Hepatocyte (in vitro differentiated cells): ENCODE results near the gene GADD45G. TPM values are rescaled to one million over a fixed set of nuclear protein-coding genes. Genes with fewer than 3 reads are reported as not detected.

Experiments used
- DNase-seq: peaks from one replicate; pipeline ENCODE4 v3.0.0-alpha.2; 2016; ENCODE audit warnings: low spot score
- H2AFZ ChIP-seq: fragments of 200-600 bp; sonication (generic); 2 replicates; pipeline ENCODE4 v1.6.0; 2016; ENCODE audit warnings: antibody characterized with exemption, mild to moderate bottlenecking
- H3K27ac ChIP-seq: fragments of 200-600 bp; sonication (generic); 2 replicates; pipeline ENCODE4 v1.5.1; 2016; ENCODE audit warnings: mild to moderate bottlenecking
- H3K27me3 ChIP-seq: fragments of 200-600 bp; sonication (generic); 2 replicates; pipeline ENCODE4 v1.6.1; 2016
- H3K36me3 ChIP-seq: fragments of 200-600 bp; sonication (generic); replicated peaks from 2 replicates; pipeline ENCODE4 v1.5.1; 2016; ENCODE audit warnings: low read depth; ENCODE audit not compliant: insufficient read depth
- H3K4me1 ChIP-seq: fragments of 200-600 bp; sonication (generic); 2 replicates; pipeline ENCODE4 v1.5.1; 2016; ENCODE audit warnings: mild to moderate bottlenecking, moderate library complexity; ENCODE audit not compliant: insufficient read depth
- H3K4me2 ChIP-seq: fragments of 200-600 bp; sonication (generic); 2 replicates; pipeline ENCODE4 v1.6.0; 2016
- H3K4me3 ChIP-seq: fragments of 200-600 bp; sonication (generic); 2 replicates; pipeline ENCODE4 v1.5.1; 2016; ENCODE audit warnings: mild to moderate bottlenecking
- H3K79me2 ChIP-seq: fragments of 200-600 bp; sonication (generic); 2 replicates; pipeline ENCODE4 v1.6.0; 2017; ENCODE audit warnings: mild to moderate bottlenecking
- H3K9me2 ChIP-seq: fragments of 200-600 bp; sonication (generic); replicated peaks from 2 replicates; pipeline ENCODE4 v1.6.0; 2017; ENCODE audit warnings: mild to moderate bottlenecking; ENCODE audit not compliant: insufficient read depth
- H3K9me3 ChIP-seq: fragments of 200-600 bp; sonication (generic); 2 replicates; pipeline ENCODE4 v1.5.1; 2016; ENCODE audit warnings: low read depth, mild to moderate bottlenecking
- H4K20me1 ChIP-seq: fragments of 200-600 bp; sonication (generic); 2 replicates; pipeline ENCODE4 v1.6.0; 2016; ENCODE audit warnings: mild to moderate bottlenecking; ENCODE audit not compliant: insufficient read depth, poor library complexity, severe bottlenecking
- CTCF ChIP-seq: fragments of 200-600 bp; sonication (generic); IDR thresholded peaks from 2 replicates; pipeline ENCODE4 v1.5.1; 2016; ENCODE audit warnings: antibody characterized with exemption, mild to moderate bottlenecking; ENCODE audit not compliant: poor library complexity
- EZH2 ChIP-seq: fragments of 200-600 bp; sonication (generic); IDR thresholded peaks from 2 replicates; pipeline ENCODE4 v1.6.1; 2016; ENCODE audit warnings: antibody characterized with exemption, mild to moderate bottlenecking, borderline replicate concordance
- EZH2phosphoT487 ChIP-seq: fragments of 200-600 bp; sonication (generic); IDR thresholded peaks from one replicate; pipeline ENCODE4 v1.6.1; 2018; ENCODE audit warnings: antibody characterized with exemption, mild to moderate bottlenecking, low read depth, moderate library complexity; ENCODE audit not compliant: unreplicated experiment, severe bottlenecking
- WGBS: methylation state at CpG from one replicate; pipeline ENCODE4 v1.1.6; 2016; ENCODE audit warnings: low lambda C conversion rate; ENCODE audit errors: missing lambda C conversion rate; 5-methylcytosine and 5-hydroxymethylcytosine counted together
- polyA plus RNA-seq: library from polyadenylated mRNA; unstranded; fragments of >200 nt; fragmentation: Nextera tagmentation; extraction: Ambion mirVana; gene quantifications from 2 replicates; pipeline ENCODE4 v1.2.1, GENCODE V29; 2016
- total RNA-seq: library from RNA; depleted of rRNA; stranded (reverse); fragments of >200 nt; gene quantifications from 2 replicates; pipeline ENCODE4 v1.2.3, GENCODE V29; 2014

The GADD45G gene
- total and polyA plus RNA-seq, 2 experiments from 2014 or later: 15.7 to 45.1 TPM

DNA sequence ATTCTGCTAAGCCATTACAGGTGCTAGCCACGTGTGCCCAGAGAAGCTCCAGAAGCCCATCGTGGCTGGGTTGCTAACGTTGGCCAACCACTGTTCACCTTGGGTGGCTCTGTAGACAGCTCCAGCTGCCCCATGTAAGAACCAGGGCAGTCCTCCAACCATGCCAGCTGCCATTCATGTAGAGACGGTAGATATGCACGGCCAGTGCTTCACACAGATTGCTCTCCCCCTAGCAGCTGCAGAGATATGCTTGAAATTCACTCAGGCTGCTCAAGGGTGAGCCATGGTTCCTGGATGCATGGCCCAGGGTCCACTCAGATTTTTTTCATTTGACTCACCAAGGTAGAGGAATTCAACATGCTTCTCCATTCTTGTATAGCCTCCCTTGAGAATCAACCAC lies 31.0 kb downstream of the GADD45G start:
- no peaks in the 10 kb centered on the region for H3K9me3 ChIP-seq
- no peaks in the 10 kb centered on the region for H4K20me1 ChIP-seq
- no peak overlapping the region for H3K4me3 ChIP-seq
- no peaks in the 10 kb centered on the region for H3K79me2 ChIP-seq
- WGBS: 86% methylated on average over 5 of the region's 5 CpGs
- peaks cover 13% of the 10 kb centered on the region for H3K4me1 ChIP-seq
- H3K36me3 ChIP-seq: no peaks in the 10 kb centered on the region
- no peak for TF ChIP-seq EZH2
- no peak for TF ChIP-seq CTCF
- TF ChIP-seq EZH2phosphoT487: no peak
- H3K27ac ChIP-seq: no peak overlapping the region
- DNase-seq: no peak
- H2AFZ ChIP-seq: no peak overlapping the region
- no peak overlapping the region for H3K4me2 ChIP-seq
- H3K9me2 ChIP-seq: no peaks in the 10 kb centered on the region
- H3K27me3 ChIP-seq: no peaks in the 10 kb centered on the region

- WGBS: 92% methylated on average over 6 of the region's 6 CpGs
- Histone ChIP-seq H2AFZ (no peak overlapping the region), H3K79me2 (no peaks in the 10 kb centered on the region), H3K36me3 (no peaks in the 10 kb centered on the region), H3K27ac (no peak overlapping the region), H3K27me3 (no peaks in the 10 kb centered on the region), H3K4me1 (peaks cover 10% of the 10 kb centered on the region), H4K20me1 (no peaks in the 10 kb centered on the region), H3K9me2 (no peaks in the 10 kb centered on the region), H3K4me3 (no peak overlapping the region), H3K4me2 (no peak overlapping the region), H3K9me3 (no peaks in the 10 kb centered on the region)
- DNase-seq: no peak
- no peak for TF ChIP-seq CTCF
- TF ChIP-seq EZH2phosphoT487: no peak
- no peak for TF ChIP-seq EZH2
Observed at GRCh38 chr9:89637787-89638186, 33.0 kb downstream of the GADD45G start.

DNA sequence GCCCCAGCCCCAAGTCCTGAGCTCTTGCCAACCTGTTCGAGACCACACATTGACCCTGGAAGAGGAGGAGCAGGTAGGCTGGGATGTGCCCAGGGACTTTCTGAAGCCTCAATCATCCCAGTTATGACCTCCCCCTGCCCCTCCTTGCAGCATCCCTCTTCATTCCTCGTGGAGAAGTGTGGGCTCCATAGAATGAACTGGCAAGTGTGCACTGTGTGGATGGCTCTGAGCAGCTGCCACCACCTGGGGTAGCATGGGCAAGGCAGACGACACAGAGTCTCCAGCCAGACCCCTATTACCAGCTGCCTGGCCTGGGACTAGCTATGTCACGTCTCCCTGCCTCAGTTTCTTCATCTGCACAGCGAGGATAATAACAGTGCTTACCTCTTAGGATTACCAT lies 33.5 kb downstream of the GADD45G start:
- H3K27me3 ChIP-seq: no peaks in the 10 kb centered on the region
- DNase-seq: no peak
- no peak overlapping the region for H2AFZ ChIP-seq
- no peak overlapping the region for H3K4me3 ChIP-seq
- H3K9me2 ChIP-seq: no peaks in the 10 kb centered on the region
- no peak overlapping the region for H3K27ac ChIP-seq
- H4K20me1 ChIP-seq: no peaks in the 10 kb centered on the region
- no peaks in the 10 kb centered on the region for H3K79me2 ChIP-seq
- H3K9me3 ChIP-seq: no peaks in the 10 kb centered on the region
- TF ChIP-seq EZH2 (no peak), EZH2phosphoT487 (no peak), CTCF (no peak)
- WGBS: 86% methylated on average over 5 of the region's 5 CpGs
- H3K4me1 ChIP-seq: peaks cover 5% of the 10 kb centered on the region
- no peak overlapping the region for H3K4me2 ChIP-seq
- no peaks in the 10 kb centered on the region for H3K36me3 ChIP-seq

DNA sequence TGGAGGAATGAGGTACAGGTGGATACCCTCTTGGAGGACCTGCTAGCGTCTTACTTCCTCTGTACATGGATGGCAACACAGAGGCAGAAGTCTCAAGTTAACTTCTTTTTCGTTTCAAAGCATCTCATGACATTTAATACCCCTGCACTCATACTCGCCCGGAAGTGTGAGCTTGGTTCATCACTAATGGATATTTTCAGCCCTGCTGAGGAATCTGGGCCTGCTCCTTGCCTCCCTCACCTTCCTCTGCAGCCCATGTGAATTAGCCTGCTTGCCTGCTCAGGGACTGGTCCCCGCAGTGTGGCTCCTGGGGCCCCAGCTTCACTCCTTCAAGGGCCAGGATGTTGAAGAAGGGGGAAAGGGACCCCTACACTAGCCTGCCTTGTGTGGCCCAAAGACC lies 34.1 kb downstream of the GADD45G start:
- Histone ChIP-seq H3K27ac (no peak overlapping the region), H3K27me3 (no peaks in the 10 kb centered on the region), H3K79me2 (no peaks in the 10 kb centered on the region), H3K36me3 (no peaks in the 10 kb centered on the region), H3K4me2 (no peak overlapping the region), H2AFZ (no peak overlapping the region), H3K4me1 (peaks cover 5% of the 10 kb centered on the region), H3K9me2 (no peaks in the 10 kb centered on the region), H3K9me3 (no peaks in the 10 kb centered on the region), H3K4me3 (no peak overlapping the region), H4K20me1 (no peaks in the 10 kb centered on the region)
- TF ChIP-seq EZH2 (no peak), EZH2phosphoT487 (no peak), CTCF (no peak)
- DNase-seq: no peak
- WGBS: 86% methylated on average over 5 of the region's 5 CpGs
